ENCODE results near the gene CHL1.
"Not testable (repeated sequence)": the region's sequence is repeated elsewhere in the genome, so short reads cannot be mapped to it uniquely, and the experiment has no call there.

DNA sequence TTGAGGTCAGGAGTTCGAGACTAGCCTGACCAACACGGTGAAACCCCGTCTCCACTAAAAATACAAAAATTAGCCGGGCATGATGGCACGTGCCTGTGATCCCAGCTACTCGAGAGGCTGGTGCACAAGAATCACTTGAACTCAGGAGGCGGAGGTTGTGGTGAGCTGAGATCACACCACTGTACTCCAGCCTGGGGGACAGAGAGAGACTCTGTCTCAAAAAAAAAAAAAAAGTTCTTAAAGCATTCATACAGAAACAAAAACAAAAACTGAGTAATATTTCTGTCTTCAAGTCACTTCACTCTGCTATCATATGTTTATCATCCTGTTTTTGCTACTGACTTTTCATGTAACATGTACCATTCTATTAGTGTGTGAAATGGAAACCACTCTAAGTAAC lies 169.7 kb downstream of the CHL1 start:
- TF ChIP-seq EZH2 (IDR thresholded peaks at IDR 0.05); FOXP2 (optimal IDR thresholded peaks at IDR 0.05; ENCODE audit: control extremely low read depth, extremely low read length, insufficient read depth); POLR2AphosphoS5 (IDR thresholded peaks at IDR 0.05; ENCODE audit: borderline replicate concordance, low read depth, low read length): not testable (repeated sequence)
